GM12875 (cell line): Measurements from ENCODE around the gene NR3C2.

Experiments used
- H3K4me3 ChIP-seq: one replicate; pipeline ENCODE4 v1.5.1; 2011; ENCODE audit warnings: low read depth, low read length, control low read depth
- CTCF ChIP-seq: IDR thresholded peaks from 2 replicates; pipeline ENCODE4 v1.5.1; 2011; ENCODE audit warnings: low read depth, mild to moderate bottlenecking, control low read depth, inconsistent platforms, low read length, moderate library complexity, borderline replicate concordance; ENCODE audit not compliant: insufficient read depth

NR3C2 gene

GRCh38 chr4:148069086-148069894, 372.9 kb downstream of the NR3C2 start:
- no peak overlapping the region for H3K4me3 ChIP-seq
- TF ChIP-seq CTCF: no peak

- no peak for TF ChIP-seq CTCF
- no peak overlapping the region for H3K4me3 ChIP-seq
Measured at GRCh38 chr4:148068065-148068911, 373.9 kb downstream of the NR3C2 start.

GRCh38 chr4:148067301-148067916, 374.8 kb downstream of the NR3C2 start:
- TF ChIP-seq CTCF: no peak

GRCh38 chr4:148065075-148065474, 377.1 kb downstream of the NR3C2 start:
- H3K4me3 ChIP-seq: no peak overlapping the region
- TF ChIP-seq CTCF: no peak

More at GRCh38 chr4:148067301-148067916, 374.8 kb downstream of the NR3C2 start:
- no peak overlapping the region for H3K4me3 ChIP-seq

GRCh38 chr4:148064451-148064850, 377.8 kb downstream of the NR3C2 start:
- no peak for TF ChIP-seq CTCF
- no peak overlapping the region for H3K4me3 ChIP-seq

- no peak overlapping the region for H3K4me3 ChIP-seq
- TF ChIP-seq CTCF: no peak
Measured at GRCh38 chr4:148062301-148062950, 379.8 kb downstream of the NR3C2 start.
